ENCODE results near the gene ZNF710.
A peak's percentile ranks its signal among the peaks of the same experiment; 100 is the strongest.

ZNF710 gene

GRCh38 chr15:89985111-89985510 lies 16.0 kb upstream of the ZNF710 start:
- no peak overlapping the region for H3K4me3 ChIP-seq (ENCODE audit: low read depth, low read length)
- DNase-seq (ENCODE audit: low read depth), result no peak

- no peak for DNase-seq (ENCODE audit: low read depth)
- no peak overlapping the region for H3K4me3 ChIP-seq (ENCODE audit: low read depth, low read length)
These were observed 9.8 kb upstream of the ZNF710 start for GRCh38 chr15:89991312-89991711.

- H3K4me3 ChIP-seq (ENCODE audit: low read depth, low read length), result no peak overlapping the region
- no peak for DNase-seq (ENCODE audit: low read depth)
These were observed 7.8 kb upstream of the ZNF710 start for GRCh38 chr15:89993349-89993748.

- no peak for DNase-seq (ENCODE audit: low read depth)
- no peak overlapping the region for H3K4me3 ChIP-seq (ENCODE audit: low read depth, low read length)
These were observed 4.0 kb upstream of the ZNF710 start for GRCh38 chr15:89997079-89997478.

- peak; percentile 52 for DNase-seq (ENCODE audit: low read depth)
- no peak overlapping the region for H3K4me3 ChIP-seq (ENCODE audit: low read depth, low read length)
These were observed 2.9 kb upstream of the ZNF710 start for GRCh38 chr15:89998141-89998661.

GRCh38 chr15:89998923-89999675 lies 2.0 kb upstream of the ZNF710 start:
- no peak overlapping the region for H3K4me3 ChIP-seq (ENCODE audit: low read depth, low read length)
- DNase-seq (ENCODE audit: low read depth), result no peak

- H3K4me3 ChIP-seq (ENCODE audit: low read depth, low read length), result peak overlapping the region; percentile 64
These were observed 1.4 kb upstream of the ZNF710 start for GRCh38 chr15:89999676-90000185.

GRCh38 chr15:90000186-90001001 lies 730 bp upstream of the ZNF710 start:
- H3K4me3 ChIP-seq (ENCODE audit: low read depth, low read length), result peak overlapping the region; percentile 64
- no peak for DNase-seq (ENCODE audit: low read depth)

More at GRCh38 chr15:89999676-90000185, 1.4 kb upstream of the ZNF710 start:
- DNase-seq (ENCODE audit: low read depth), result no peak

- DNase-seq (ENCODE audit: low read depth), result no peak
- peak overlapping the region; percentile 68 for H3K4me3 ChIP-seq (ENCODE audit: low read depth, low read length)
These were observed 731 bp downstream of the ZNF710 start for GRCh38 chr15:90001683-90002427.

- no peak for DNase-seq (ENCODE audit: low read depth)
- peak overlapping the region; percentile 68 for H3K4me3 ChIP-seq (ENCODE audit: low read depth, low read length)
These were observed 1.3 kb downstream of the ZNF710 start for GRCh38 chr15:90002428-90002844.

- no peak for DNase-seq (ENCODE audit: low read depth)
- H3K4me3 ChIP-seq (ENCODE audit: low read depth, low read length), result no peak overlapping the region
These were observed 2.6 kb downstream of the ZNF710 start for GRCh38 chr15:90003736-90004135.

GRCh38 chr15:90004252-90004651 lies 3.1 kb downstream of the ZNF710 start:
- H3K4me3 ChIP-seq (ENCODE audit: low read depth, low read length), result no peak overlapping the region

GRCh38 chr15:90004671-90005070 lies 3.5 kb downstream of the ZNF710 start:
- DNase-seq (ENCODE audit: low read depth), result peak; percentile 92
- no peak overlapping the region for H3K4me3 ChIP-seq (ENCODE audit: low read depth, low read length)

More at GRCh38 chr15:90004252-90004651, 3.1 kb downstream of the ZNF710 start:
- no peak for DNase-seq (ENCODE audit: low read depth)

GRCh38 chr15:90006217-90007075 lies 5.3 kb downstream of the ZNF710 start:
- DNase-seq (ENCODE audit: low read depth), result no peak
- H3K4me3 ChIP-seq (ENCODE audit: low read depth, low read length), result no peak overlapping the region

GRCh38 chr15:90007076-90007460 lies 5.9 kb downstream of the ZNF710 start:
- H3K4me3 ChIP-seq (ENCODE audit: low read depth, low read length), result no peak overlapping the region
- no peak for DNase-seq (ENCODE audit: low read depth)

GRCh38 chr15:90008607-90009006 lies 7.5 kb downstream of the ZNF710 start:
- no peak for DNase-seq (ENCODE audit: low read depth)
- no peak overlapping the region for H3K4me3 ChIP-seq (ENCODE audit: low read depth, low read length)

- no peak overlapping the region for H3K4me3 ChIP-seq (ENCODE audit: low read depth, low read length)
- no peak for DNase-seq (ENCODE audit: low read depth)
These were observed 8.3 kb downstream of the ZNF710 start for GRCh38 chr15:90009301-90010022.

- no peak overlapping the region for H3K4me3 ChIP-seq (ENCODE audit: low read depth, low read length)
- no peak for DNase-seq (ENCODE audit: low read depth)
These were observed 10.6 kb downstream of the ZNF710 start for GRCh38 chr15:90011705-90012104.

Measured in skeletal muscle cell (primary cell).